ENCODE data around the gene DAND5.

- TF ChIP-seq, protein P1, sequence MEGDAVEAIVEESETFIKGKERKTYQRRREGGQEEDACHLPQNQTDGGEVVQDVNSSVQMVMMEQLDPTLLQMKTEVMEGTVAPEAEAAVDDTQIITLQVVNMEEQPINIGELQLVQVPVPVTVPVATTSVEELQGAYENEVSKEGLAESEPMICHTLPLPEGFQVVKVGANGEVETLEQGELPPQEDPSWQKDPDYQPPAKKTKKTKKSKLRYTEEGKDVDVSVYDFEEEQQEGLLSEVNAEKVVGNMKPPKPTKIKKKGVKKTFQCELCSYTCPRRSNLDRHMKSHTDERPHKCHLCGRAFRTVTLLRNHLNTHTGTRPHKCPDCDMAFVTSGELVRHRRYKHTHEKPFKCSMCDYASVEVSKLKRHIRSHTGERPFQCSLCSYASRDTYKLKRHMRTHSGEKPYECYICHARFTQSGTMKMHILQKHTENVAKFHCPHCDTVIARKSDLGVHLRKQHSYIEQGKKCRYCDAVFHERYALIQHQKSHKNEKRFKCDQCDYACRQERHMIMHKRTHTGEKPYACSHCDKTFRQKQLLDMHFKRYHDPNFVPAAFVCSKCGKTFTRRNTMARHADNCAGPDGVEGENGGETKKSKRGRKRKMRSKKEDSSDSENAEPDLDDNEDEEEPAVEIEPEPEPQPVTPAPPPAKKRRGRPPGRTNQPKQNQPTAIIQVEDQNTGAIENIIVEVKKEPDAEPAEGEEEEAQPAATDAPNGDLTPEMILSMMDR (IDR thresholded peaks at IDR 0.05): no peak
- TF ChIP-seq POLR2A (IDR thresholded peaks at IDR 0.05): no peak
Measured at GRCh38 chr19:13018035-13018914, 48.9 kb downstream of the DAND5 start.
